OCI-LY3 (cell line): ENCODE data around the gene GABRR2.

Experiments used
- EZH2phosphoT487 ChIP-seq: fragments of 200-600 bp; shearing (Covaris generic); IDR thresholded peaks from 2 replicates; pipeline ENCODE4 v1.6.1; 2018; ENCODE audit warnings: antibody characterized with exemption, mixed run types, low read depth
- TF ChIP-seq, protein P1 (sequence below): fragments of 200-600, 300-600 bp; sonication (generic); IDR thresholded peaks from 2 replicates; pipeline ENCODE4 v1.5.1; 2014; ENCODE audit warnings: antibody characterized with exemption, low read length, low read depth

DNA sequence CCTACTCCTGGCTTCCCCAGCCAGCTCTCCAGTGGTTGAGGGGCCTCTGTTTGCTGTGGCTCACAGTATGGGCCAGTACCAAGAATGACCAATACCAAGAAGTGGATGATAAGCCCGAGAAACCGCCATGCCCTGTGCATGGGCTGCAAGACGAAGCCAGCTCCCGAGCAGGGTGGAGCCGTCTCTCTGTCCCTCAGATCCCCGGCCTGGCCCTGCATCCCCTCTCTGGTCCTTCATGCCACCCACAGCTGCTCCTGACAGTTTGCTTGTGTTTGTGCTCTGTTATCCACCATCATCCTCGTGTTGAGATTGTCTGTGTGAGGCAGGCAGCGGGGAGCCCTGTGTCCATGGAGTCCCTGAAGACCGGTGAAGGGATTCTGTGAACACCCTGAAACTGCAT lies 36.1 kb downstream of the GABRR2 start:
- TF ChIP-seq EZH2phosphoT487: no peak
- TF ChIP-seq, protein P1, sequence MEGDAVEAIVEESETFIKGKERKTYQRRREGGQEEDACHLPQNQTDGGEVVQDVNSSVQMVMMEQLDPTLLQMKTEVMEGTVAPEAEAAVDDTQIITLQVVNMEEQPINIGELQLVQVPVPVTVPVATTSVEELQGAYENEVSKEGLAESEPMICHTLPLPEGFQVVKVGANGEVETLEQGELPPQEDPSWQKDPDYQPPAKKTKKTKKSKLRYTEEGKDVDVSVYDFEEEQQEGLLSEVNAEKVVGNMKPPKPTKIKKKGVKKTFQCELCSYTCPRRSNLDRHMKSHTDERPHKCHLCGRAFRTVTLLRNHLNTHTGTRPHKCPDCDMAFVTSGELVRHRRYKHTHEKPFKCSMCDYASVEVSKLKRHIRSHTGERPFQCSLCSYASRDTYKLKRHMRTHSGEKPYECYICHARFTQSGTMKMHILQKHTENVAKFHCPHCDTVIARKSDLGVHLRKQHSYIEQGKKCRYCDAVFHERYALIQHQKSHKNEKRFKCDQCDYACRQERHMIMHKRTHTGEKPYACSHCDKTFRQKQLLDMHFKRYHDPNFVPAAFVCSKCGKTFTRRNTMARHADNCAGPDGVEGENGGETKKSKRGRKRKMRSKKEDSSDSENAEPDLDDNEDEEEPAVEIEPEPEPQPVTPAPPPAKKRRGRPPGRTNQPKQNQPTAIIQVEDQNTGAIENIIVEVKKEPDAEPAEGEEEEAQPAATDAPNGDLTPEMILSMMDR: no peak
